HepG2 (cell line): ENCODE data around the gene CPNE5. TPM values are rescaled to one million over a fixed set of nuclear protein-coding genes. Genes with fewer than 3 reads are reported as not detected.

Source experiments
- CTCF ChIP-seq: sonication (generic); formaldehyde crosslinking; IDR thresholded peaks from 2 replicates; pipeline ENCODE4 v1.5.0; 2020; ENCODE audit warnings: mild to moderate bottlenecking, missing genetic modification reagents, moderate library complexity
- DNMT1 ChIP-seq: sonication (generic); formaldehyde crosslinking; IDR thresholded peaks from 2 replicates; pipeline ENCODE4 v1.5.1; 2020; ENCODE audit warnings: mild to moderate bottlenecking, missing genetic modification reagents
- DPF2 ChIP-seq: sonication (generic); formaldehyde crosslinking; IDR thresholded peaks from 2 replicates; pipeline ENCODE4 v1.4.0; 2020; ENCODE audit warnings: mild to moderate bottlenecking, low read depth, missing genetic modification reagents, borderline replicate concordance
- HIVEP1 ChIP-seq: sonication (generic); formaldehyde crosslinking; IDR thresholded peaks from 2 replicates; pipeline ENCODE4 v1.4.0; 2020; ENCODE audit warnings: mild to moderate bottlenecking, missing genetic modification reagents
- MIXL1 ChIP-seq: IDR thresholded peaks from 2 replicates; pipeline ENCODE4 v1.6.1; 2016
- SMARCC2 ChIP-seq: fragments of 450-650 bp; IDR thresholded peaks from 2 replicates; pipeline ENCODE4 v1.6.1; 2017; ENCODE audit warnings: antibody characterized with exemption, mild to moderate bottlenecking
- SMC3 ChIP-seq: IDR thresholded peaks from 2 replicates; pipeline ENCODE4 v1.6.1; 2011; ENCODE audit warnings: low read length, improper control_type of control experiment
- TERF1 ChIP-seq: sonication (generic); formaldehyde crosslinking; IDR thresholded peaks from 2 replicates; pipeline ENCODE4 v1.8.0; 2022; ENCODE audit warnings: mild to moderate bottlenecking, missing genetic modification reagents, moderate library complexity
- ZBTB49 ChIP-seq: sonication (generic); formaldehyde crosslinking; IDR thresholded peaks from 2 replicates; pipeline ENCODE4 v1.4.0; 2020; ENCODE audit warnings: missing genetic modification reagents, borderline replicate concordance
- ZFY ChIP-seq: sonication (generic); formaldehyde crosslinking; IDR thresholded peaks from 2 replicates; pipeline ENCODE4 v1.4.0; 2020; ENCODE audit warnings: missing genetic modification reagents
- ZNF431 ChIP-seq: sonication (generic); formaldehyde crosslinking; IDR thresholded peaks from 2 replicates; pipeline ENCODE4 v1.9.0; 2022; ENCODE audit warnings: missing genetic modification reagents, low read depth, mild to moderate bottlenecking, borderline replicate concordance
- ZNF749 ChIP-seq: sonication (generic); formaldehyde crosslinking; IDR thresholded peaks from 2 replicates; pipeline ENCODE4 v1.8.0; 2022; ENCODE audit warnings: mild to moderate bottlenecking, missing genetic modification reagents, moderate library complexity, borderline replicate concordance
- ZNF768 ChIP-seq: sonication (generic); formaldehyde crosslinking; IDR thresholded peaks from 2 replicates; pipeline ENCODE4 v1.4.0; 2020; ENCODE audit warnings: missing genetic modification reagents
- polyA plus RNA-seq, 8 experiments: library from polyadenylated mRNA; depleted of rRNA in 3 of 8; stranded (reverse) in 7 of 8; unstranded in 1 of 8; fragments of >200 nt; fragmentation: Illumina TruSeq in 4 of 8; extraction: Trizol in 4 of 8; gene quantifications; 2 replicates each; pipeline versions ENCODE4 v1.2.1 to v1.2.3, GENCODE V29; 2011 to 2016; ENCODE audit warnings: low read depth in 4 of 8, missing spikeins in 1 of 8, mixed read lengths in 1 of 8; ENCODE audit not compliant: insufficient read depth in 1 of 8
- total RNA-seq, 5 experiments: library from RNA; depleted of rRNA; stranded (reverse); fragments of >200 nt; fragmentation: Illumina TruSeq; extraction: Trizol; gene quantifications; 2 replicates each; pipeline ENCODE4 v1.2.3, GENCODE V29; 2016; ENCODE audit warnings: low read depth in 1 of 5
- TF ChIP-seq, protein P1 (sequence below): sonication (generic); formaldehyde crosslinking; IDR thresholded peaks from 2 replicates; pipeline ENCODE4 v1.8.0; 2022; ENCODE audit warnings: missing genetic modification reagents, mild to moderate bottlenecking, borderline replicate concordance

CPNE5 gene
- total and polyA plus RNA-seq, 2 of the 13 experiments (the other 11 are each of a cell fraction or from before 2014, with no cell fraction given) = 0.16 TPM; not detected in 1

GRCh38 chr6:36701401-36701991 lies 137.7 kb downstream of the CPNE5 start (continued):
- no peak for TF ChIP-seq ZNF749 (CRISPR knock-in tag)
- peak; percentile 20; the same call in 1 of the 2 replicates for TF ChIP-seq MIXL1 (CRISPR knock-in tag)
- TF ChIP-seq, protein P1, sequence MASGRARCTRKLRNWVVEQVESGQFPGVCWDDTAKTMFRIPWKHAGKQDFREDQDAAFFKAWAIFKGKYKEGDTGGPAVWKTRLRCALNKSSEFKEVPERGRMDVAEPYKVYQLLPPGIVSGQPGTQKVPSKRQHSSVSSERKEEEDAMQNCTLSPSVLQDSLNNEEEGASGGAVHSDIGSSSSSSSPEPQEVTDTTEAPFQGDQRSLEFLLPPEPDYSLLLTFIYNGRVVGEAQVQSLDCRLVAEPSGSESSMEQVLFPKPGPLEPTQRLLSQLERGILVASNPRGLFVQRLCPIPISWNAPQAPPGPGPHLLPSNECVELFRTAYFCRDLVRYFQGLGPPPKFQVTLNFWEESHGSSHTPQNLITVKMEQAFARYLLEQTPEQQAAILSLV (CRISPR knock-in tag) = no peak
- TF ChIP-seq ZNF768 = peak; percentile 98
- no peak for TF ChIP-seq DPF2 (CRISPR knock-in tag)
- TF ChIP-seq HIVEP1 = 0 out of 2 replicates have a peak, but pooled peaks have one; percentile 44
- no peak for TF ChIP-seq ZFY (CRISPR knock-in tag)
- no peak for TF ChIP-seq DNMT1 (CRISPR knock-in tag)
- no peak for TF ChIP-seq TERF1 (CRISPR knock-in tag)
- TF ChIP-seq ZNF431 (CRISPR knock-in tag) = no peak
- TF ChIP-seq ZBTB49 (CRISPR knock-in tag) = no peak
- no peak for TF ChIP-seq SMARCC2
- peak; percentile 52; the same call in 1 of the 2 replicates for TF ChIP-seq SMC3
- peak; percentile 77 for TF ChIP-seq CTCF (CRISPR knock-in tag)
